Stomach (tissue), 9 donors: ENCODE measurements around the gene LMO2. TPM values are rescaled to one million over a fixed set of nuclear protein-coding genes. Genes with fewer than 3 reads are reported as not detected.

ENCODE experiments used
- DNase-seq, 2 donors: peaks; one replicate each; pipeline versions ENCODE4 v3.0.0 to v3.0.0-alpha.2; 2013 to 2019
- H3K27ac ChIP-seq, 5 donors: fragments of 200-600 bp in 4 of 5; sonication (generic) in 4 of 5; one replicate each; pipeline ENCODE4 v1.5.1; 2013 to 2019; ENCODE audit warnings: mild to moderate bottlenecking in 1 of 5, moderate library complexity in 1 of 5
- H3K27me3 ChIP-seq, 3 donors: fragments of 200-600 bp; sonication (generic); one replicate each; pipeline ENCODE4 v1.5.1; 2017 to 2019; ENCODE audit warnings: mixed run types in 1 of 3
- H3K36me3 ChIP-seq, 4 donors: fragments of 200-600 bp; sonication (generic); 1 replicate in 3 of 4; 2 replicates in 1 of 4; pipeline ENCODE4 v1.5.1; 2016 to 2019
- H3K4me1 ChIP-seq, 4 donors: fragments of 200-600 bp; sonication (generic); one replicate each; pipeline ENCODE4 v1.5.1; 2016 to 2019
- H3K4me3 ChIP-seq, 4 donors: fragments of 200-600 bp; sonication (generic) in 3 of 4; one replicate each; pipeline ENCODE4 v1.5.1; 2016 to 2019; ENCODE audit warnings: mild to moderate bottlenecking in 1 of 4
- H3K9me3 ChIP-seq, 4 donors: fragments of 200-600 bp; sonication (generic); one replicate each; pipeline ENCODE4 v1.5.1; 2016 to 2019
- EP300 ChIP-seq: sonication (generic); formaldehyde crosslinking; IDR thresholded peaks from one replicate; pipeline ENCODE4 v1.6.1; 2017; ENCODE audit warnings: antibody characterized with exemption
- POLR2A ChIP-seq, 4 donors: fragments of 450-650 bp; IDR thresholded peaks; one replicate each; pipeline ENCODE4 v1.6.1; 2016; ENCODE audit warnings: antibody characterized with exemption in 4 of 4, control low read depth in 2 of 4, mild to moderate bottlenecking in 1 of 4, moderate library complexity in 1 of 4
- POLR2AphosphoS5 ChIP-seq, 3 donors: sonication (generic); formaldehyde crosslinking; IDR thresholded peaks; one replicate each; pipeline ENCODE4 v1.6.1; 2016; ENCODE audit warnings: antibody characterized with exemption in 3 of 3
- WGBS, 5 donors: extraction: QIAGEN DNeasy Blood & Tissue Kit in 3 of 5; methylation state at CpG; one replicate each; pipeline versions ENCODE4 v1.1.5 to v1.1.7; 2013 to 2018; 5-methylcytosine and 5-hydroxymethylcytosine counted together
- intact Hi-C: fragments of 100-400 bp; cut with DNase I; formaldehyde crosslinking; loops from one replicate; pipeline ENCODE4 v1.15.1; 2023; ENCODE audit warnings: low total_unique reads
- polyA plus RNA-seq, 3 donors: library from polyadenylated mRNA; stranded (reverse); fragments of 200-250 nt; gene quantifications; one replicate each; pipeline ENCODE4 v1.2.3, GENCODE V29; 2013
- total RNA-seq, 5 donors: library from RNA; depleted of rRNA; stranded (reverse); fragments of >200 nt; gene quantifications; one replicate each; pipeline versions ENCODE4 v1.1.0 to v1.2.3, GENCODE V29; 2014 to 2016
- TF ChIP-seq, protein P1 (sequence below), 7 experiments: fragments of 450-650 bp in 4 of 7; fragments of 200-600 bp in 3 of 7; sonication (generic) in 3 of 7; IDR thresholded peaks; one replicate each; pipeline ENCODE4 v1.5.1; 2016 to 2019; ENCODE audit warnings: antibody characterized with exemption in 7 of 7, control low read depth in 2 of 7, mild to moderate bottlenecking in 1 of 7
- donor health status: healthy with polysubstance abuse.
- donor health status: Bipolar disorder and iron deficiency.
- donor health status: healthy.

Gene LMO2
- total and polyA plus RNA-seq, 8 donors, result 9.1 to 54.7 (median 12.3) TPM; not detected in 1

DNA sequence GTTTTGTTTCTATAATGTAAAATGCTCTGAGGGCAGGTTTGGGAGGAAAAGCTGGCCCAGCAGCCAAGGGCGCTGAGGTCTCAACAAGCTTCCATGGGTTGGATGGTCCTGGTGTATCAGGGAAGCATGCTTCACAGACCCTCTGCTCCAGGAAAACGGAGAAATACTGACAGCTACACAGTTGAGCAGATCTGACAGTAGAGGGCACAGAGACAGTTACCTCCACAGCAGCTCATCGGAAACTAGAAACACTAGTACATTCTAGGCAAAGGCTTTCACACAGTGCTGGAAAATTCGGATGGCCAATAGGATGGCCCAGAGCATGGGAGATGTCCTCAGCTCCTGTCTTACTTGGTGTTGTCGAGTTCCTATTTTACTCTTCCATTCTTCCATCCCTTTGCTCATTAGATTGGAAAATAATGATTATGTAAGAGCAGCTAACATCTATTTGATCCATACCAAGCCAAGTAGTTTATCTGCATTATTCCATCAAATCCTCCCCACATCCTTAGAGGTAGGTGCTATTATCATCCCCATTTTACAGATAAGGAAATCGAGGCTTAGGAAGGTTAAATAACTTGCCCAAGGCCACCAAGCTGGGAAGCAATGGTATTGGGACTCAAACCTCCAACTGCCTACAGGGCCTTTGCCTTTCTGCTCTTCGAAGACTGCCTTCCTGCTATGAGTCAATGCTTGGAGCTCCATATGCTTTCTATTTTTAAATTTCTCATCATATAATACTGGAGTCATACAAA, 28.3 kb downstream of the LMO2 start:
- Histone ChIP-seq H3K36me3 (peaks cover 0 to 8% (median 0%) of the 10 kb centered on the region in 4 donors), H3K9me3 (no peaks in the 10 kb centered on the region), H3K4me3 (no peak overlapping the region), H3K4me1 (peaks cover 2 to 8% (median 4%) of the 10 kb centered on the region in 4 donors), H3K27me3 (peaks cover 0 to 39% (median 2%) of the 10 kb centered on the region in 3 donors), H3K27ac (no peak overlapping the region)
- WGBS, 5 donors, result 78 to 86% (median 80%) methylated on average over 7 of the region's 7 CpGs
- TF ChIP-seq EP300 (no peak), POLR2AphosphoS5 (IDR thresholded peaks at IDR 0.05) (no peak), POLR2A (IDR thresholded peaks at IDR 0.05) (no peak)
- TF ChIP-seq, protein P1, sequence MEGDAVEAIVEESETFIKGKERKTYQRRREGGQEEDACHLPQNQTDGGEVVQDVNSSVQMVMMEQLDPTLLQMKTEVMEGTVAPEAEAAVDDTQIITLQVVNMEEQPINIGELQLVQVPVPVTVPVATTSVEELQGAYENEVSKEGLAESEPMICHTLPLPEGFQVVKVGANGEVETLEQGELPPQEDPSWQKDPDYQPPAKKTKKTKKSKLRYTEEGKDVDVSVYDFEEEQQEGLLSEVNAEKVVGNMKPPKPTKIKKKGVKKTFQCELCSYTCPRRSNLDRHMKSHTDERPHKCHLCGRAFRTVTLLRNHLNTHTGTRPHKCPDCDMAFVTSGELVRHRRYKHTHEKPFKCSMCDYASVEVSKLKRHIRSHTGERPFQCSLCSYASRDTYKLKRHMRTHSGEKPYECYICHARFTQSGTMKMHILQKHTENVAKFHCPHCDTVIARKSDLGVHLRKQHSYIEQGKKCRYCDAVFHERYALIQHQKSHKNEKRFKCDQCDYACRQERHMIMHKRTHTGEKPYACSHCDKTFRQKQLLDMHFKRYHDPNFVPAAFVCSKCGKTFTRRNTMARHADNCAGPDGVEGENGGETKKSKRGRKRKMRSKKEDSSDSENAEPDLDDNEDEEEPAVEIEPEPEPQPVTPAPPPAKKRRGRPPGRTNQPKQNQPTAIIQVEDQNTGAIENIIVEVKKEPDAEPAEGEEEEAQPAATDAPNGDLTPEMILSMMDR (IDR thresholded peaks at IDR 0.05), result no peak
- DNase-seq, result no peak
- intact Hi-C loops, result no loop called here

DNA sequence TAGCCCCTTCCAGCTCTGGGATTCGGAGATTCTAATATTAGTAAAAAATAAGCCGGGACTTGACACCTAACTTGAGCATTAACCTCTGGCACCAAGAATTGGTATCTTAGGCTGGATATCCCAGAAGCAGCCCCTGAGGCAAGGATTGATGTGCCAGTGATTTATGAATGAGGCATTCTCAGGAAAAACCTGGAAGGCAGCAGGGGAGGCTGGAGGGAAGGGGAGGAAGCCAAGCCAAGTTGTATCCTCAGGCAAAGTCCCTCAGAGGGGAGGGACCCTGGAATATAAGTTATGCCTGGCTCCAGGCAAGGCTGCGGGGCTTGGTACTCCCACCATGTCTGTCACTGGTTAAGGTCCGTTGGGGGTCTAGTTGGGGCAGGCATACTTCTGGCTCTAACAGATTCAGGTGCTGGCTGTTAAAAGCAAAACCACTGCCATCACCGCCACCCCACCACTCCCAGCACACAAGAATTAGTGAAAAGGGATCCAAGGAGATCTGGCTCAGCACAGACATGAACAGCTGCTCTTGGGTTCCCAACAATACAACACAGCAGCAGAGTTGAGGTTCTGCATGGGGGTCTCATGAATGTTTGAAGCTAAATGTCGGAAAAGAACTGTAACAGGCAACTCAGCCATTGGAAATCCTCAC, 29.8 kb downstream of the LMO2 start:
- no peak for DNase-seq
- no peaks in the 10 kb centered on the region for H3K9me3 ChIP-seq
- H3K4me1 ChIP-seq, result peaks cover 0 to 4% (median 0%) of the 10 kb centered on the region in 4 donors
- TF ChIP-seq, protein P1 (IDR thresholded peaks at IDR 0.05), result no peak
- TF ChIP-seq POLR2A (IDR thresholded peaks at IDR 0.05), result no peak
- no peak for TF ChIP-seq EP300
- WGBS, 5 donors, result 78 to 88% (median 83%) methylated on average over 6 of the region's 6 CpGs
- peaks cover 0 to 30% (median 0%) of the 10 kb centered on the region in 3 donors for H3K27me3 ChIP-seq
- no peak overlapping the region for H3K27ac ChIP-seq
- H3K36me3 ChIP-seq, result peaks cover 0 to 8% (median 0%) of the 10 kb centered on the region in 4 donors
- H3K4me3 ChIP-seq, result no peak overlapping the region
- intact Hi-C loops, result no loop called here

DNA sequence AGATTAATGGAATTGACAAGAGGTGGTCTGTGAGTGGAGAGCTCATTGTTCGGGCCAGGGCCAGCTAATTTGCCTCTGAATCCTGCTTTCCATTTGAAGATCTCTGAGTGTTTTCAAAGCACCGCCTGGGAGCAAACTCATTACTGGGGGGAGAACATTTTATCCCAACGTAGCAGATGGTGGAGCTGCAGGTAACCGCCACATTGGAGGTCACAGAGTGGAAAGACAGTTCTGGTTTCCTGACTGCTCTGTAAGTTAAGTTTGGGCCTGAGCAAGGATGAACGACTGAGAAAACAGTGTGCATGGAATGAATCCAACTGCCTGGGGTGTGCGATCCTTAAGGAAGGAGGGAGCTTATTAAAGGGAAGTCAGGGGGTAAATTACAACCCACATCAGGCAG, 30.5 kb downstream of the LMO2 start:
- H3K27ac ChIP-seq, result no peak overlapping the region
- no peak overlapping the region for H3K4me3 ChIP-seq
- H3K36me3 ChIP-seq, result peaks cover 0 to 8% (median 0%) of the 10 kb centered on the region in 4 donors
- peaks cover 0 to 4% (median 0%) of the 10 kb centered on the region in 4 donors for H3K4me1 ChIP-seq
- TF ChIP-seq POLR2AphosphoS5 (IDR thresholded peaks at IDR 0.05), result no peak
- no peak for TF ChIP-seq POLR2A (IDR thresholded peaks at IDR 0.05)
- no peak for TF ChIP-seq EP300
- TF ChIP-seq, protein P1 (IDR thresholded peaks at IDR 0.05), result no peak
- H3K9me3 ChIP-seq, result no peaks in the 10 kb centered on the region
- intact Hi-C loops, result no loop called here
- DNase-seq, result no peak
- WGBS, 5 donors, result 71 to 78% (median 74%) methylated on average over 6 of the region's 6 CpGs
- peaks cover 0 to 24% (median 0%) of the 10 kb centered on the region in 3 donors for H3K27me3 ChIP-seq

DNA sequence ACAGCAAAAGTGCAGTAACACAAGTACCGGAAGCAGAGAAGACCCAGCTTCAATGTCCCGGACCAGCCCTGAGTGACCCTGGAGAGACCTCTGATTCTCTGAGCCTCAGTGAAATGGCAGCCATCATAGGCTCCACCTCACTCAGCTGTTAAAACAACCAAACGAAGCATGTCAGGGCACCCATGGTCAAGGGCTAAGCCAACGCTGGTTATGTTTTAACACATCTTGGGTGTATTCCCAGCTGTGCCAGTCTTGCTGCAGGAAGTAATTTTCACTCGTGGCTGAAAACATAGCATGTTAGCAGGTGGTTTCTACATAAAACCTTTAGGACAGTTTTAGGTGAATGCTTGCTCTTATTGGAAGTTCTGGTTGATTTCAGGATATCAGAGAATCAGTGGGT, 30.9 kb downstream of the LMO2 start:
- Histone ChIP-seq H3K27me3 (peaks cover 0 to 19% (median 0%) of the 10 kb centered on the region in 3 donors), H3K4me3 (no peak overlapping the region), H3K27ac (no peak overlapping the region), H3K36me3 (peaks cover 0 to 8% (median 0%) of the 10 kb centered on the region in 4 donors), H3K4me1 (peaks cover 0 to 4% (median 0%) of the 10 kb centered on the region in 4 donors), H3K9me3 (no peaks in the 10 kb centered on the region)
- TF ChIP-seq EP300 (no peak), POLR2A (IDR thresholded peaks at IDR 0.05) (no peak), POLR2AphosphoS5 (IDR thresholded peaks at IDR 0.05) (no peak)
- TF ChIP-seq, protein P1 (IDR thresholded peaks at IDR 0.05), result no peak
- WGBS, 5 donors, result 36 to 55% (median 48%) methylated on average over 5 of the region's 5 CpGs
- no peak for DNase-seq
- intact Hi-C loops, result no loop called here
